GM12878 (cell line): ENCODE data around the gene HINT3.
"Not testable (repeated sequence)": the region's sequence is repeated elsewhere in the genome, so short reads cannot be mapped to it uniquely, and the experiment has no call there.

ENCODE experiments used
- POLR2AphosphoS5 ChIP-seq: IDR thresholded peaks from 2 replicates; pipeline ENCODE4 v1.6.1; 2011; ENCODE audit warnings: mild to moderate bottlenecking, low read length, inconsistent platforms
- SREBF2 ChIP-seq: IDR thresholded peaks from 2 replicates; pipeline ENCODE4 v1.6.1; 2012; ENCODE audit warnings: mild to moderate bottlenecking, low read length
- STAT1 ChIP-seq: fragments of 450-650 bp; conservative IDR thresholded peaks from 2 replicates; pipeline ENCODE4 v1.6.1; 2014; ENCODE audit warnings: antibody characterized with exemption, mild to moderate bottlenecking

DNA sequence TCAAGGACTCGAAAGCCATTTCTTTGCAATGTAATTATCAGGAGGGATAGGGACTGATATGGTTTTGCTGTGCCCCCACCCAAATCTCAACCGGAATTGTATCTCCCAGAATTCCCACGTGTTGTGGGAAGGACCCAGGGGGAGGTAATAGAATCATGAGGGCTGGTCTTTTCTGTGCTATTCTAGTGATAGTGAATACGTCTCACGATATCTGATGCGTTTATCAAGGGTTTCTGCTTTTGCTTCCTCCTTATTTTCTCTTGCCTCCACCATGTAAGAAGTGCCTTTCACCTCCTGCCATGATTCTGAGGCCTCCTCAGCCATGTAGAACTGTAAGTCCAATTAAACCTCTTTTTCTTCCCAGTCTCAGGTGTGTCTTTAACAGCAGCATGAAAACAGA, 5.9 kb upstream of the HINT3 start:
- TF ChIP-seq POLR2AphosphoS5, SREBF2, STAT1: not testable (repeated sequence)
